NCI-H187 treated with DMSO at 0.1 percent for 48 hours (cell line): ENCODE measurements around the gene CDK2AP2.
"Not testable (repeated sequence)": the region's sequence is repeated elsewhere in the genome, so short reads cannot be mapped to it uniquely, and the experiment has no call there.

Experiments
- DNase-seq: peaks from one replicate; lab custom pipeline; 2025; lab: John Stamatoyannopoulos, UW

The CDK2AP2 gene

DNA sequence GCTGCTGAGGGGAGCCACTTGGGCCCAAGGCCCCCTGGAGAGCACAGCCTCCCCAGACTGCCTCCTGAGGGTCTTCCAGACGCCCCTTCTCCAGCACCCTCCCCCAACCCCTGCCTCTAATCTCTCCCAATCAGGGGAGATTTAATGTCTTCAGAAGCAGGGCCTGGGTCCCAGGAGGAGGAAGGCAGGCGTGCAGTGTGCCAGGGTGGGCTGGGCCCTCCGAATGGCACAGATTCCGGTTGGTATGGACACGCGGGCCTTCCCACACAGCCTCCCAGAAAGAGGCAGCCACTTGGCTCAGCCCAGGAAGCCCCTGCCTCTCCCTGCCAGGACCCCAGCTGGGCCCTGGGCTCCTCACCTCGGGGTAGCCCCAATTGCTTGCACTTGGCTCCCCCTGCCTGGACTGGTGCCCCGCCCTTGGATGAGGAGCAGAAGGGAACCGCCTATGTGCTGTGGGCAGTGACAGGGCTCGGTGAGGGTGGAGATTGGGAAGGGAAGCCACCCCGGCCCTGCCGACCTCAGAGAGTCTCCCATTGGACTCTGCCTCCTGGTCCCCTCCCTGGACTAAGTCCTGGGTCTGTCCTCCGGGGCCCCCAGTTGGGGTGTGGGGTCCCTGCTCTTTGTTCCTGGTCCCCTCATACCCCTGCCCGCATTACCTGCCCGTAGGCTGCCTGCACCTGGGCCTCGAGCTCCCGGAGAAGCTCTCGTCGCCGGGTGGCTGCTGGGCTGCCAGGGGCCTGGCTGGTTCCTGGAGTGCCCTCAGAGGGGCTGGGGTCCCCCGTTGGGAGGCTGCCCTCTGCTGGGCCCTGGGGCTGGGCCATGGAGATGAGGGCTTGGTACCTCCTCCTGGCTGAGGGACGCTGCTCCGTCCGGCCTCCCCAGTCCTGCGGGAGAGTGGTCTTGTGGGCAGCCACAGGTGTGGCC lies 15.9 kb upstream of the CDK2AP2 start:
- DNase-seq, result no peak

DNA sequence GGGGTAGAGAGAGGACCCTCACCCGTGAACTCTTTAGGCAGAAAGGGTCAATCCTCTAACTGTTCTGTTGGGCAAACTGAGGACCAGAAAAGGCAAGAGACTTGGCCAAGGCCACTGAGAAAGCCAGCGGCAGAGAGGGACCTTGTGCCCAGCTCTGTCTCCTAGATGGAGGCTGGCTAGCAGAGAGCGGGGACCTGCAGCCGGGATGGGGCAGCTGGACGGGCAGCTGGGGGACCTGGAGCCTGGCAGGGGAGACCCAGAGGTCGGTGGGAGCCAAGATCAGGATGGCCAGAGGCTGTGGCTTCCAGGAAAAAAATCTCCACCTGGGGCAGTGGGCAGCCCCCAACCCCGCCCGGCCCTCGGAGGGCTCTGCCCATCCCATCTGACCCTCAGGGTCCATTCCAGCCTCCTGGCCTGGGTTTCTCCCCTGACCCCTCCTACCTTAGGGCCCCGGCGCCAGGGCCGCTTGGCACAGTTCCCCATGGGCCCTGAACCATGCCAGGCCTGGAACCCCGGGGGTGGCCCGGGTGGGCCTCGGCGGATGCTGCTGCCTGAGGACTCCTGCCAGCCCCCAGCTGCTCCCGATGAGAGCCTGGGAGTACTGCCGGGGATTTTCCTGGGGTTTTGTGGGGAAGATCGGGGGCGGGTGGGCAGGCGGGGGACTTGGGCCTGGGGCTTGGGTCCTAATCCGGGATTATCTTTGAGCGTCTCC lies 15.0 kb upstream of the CDK2AP2 start, which contains the start of gene CABP2:
Gene CABP2 (minus strand): TSS at position 603 of the 712 bp plus-strand sequence. CDS start 120 bp downstream, at position 483.
- no peak for DNase-seq

DNA sequence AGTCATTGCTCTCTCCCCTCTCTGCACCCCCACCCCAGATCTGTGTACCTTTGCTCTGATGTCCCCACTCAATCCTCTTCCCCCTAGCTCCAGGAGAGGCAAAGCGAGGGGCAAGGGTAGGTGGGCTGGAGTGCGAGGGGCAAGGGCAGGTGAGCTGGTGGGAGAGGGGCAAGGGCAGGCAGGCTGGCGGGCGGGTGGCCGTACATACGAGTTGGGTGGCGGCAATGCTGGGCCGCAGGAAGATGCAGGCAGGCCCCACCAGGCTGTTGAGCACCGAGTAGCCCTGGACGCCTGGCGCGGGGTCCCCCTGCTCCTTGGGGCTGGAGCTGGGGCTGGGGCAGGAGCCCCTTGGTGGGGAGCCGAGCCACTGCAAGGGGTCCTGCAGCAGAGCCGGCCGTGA lies 14.4 kb upstream of the CDK2AP2 start:
- no peak for DNase-seq

DNA sequence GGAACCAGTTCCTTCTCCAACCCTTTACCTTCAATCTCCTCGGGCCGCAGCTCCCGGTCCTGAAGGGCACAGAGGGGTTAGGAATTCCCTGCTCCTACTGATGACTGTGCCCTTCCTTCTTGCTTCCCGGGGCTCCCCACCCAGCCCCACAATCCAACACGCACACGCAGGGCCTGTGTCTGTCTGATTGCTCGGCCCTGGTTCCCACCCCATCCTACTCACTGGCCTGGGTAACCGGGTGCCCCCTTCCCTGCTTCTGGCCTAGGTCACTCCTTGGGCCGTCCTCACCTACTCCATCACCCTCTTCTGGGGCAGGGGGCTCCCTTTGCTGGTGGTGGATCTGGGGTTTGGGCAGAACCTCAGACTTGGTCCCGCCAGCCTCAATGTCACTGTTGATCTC lies 14.0 kb upstream of the CDK2AP2 start:
- DNase-seq, result no peak

DNA sequence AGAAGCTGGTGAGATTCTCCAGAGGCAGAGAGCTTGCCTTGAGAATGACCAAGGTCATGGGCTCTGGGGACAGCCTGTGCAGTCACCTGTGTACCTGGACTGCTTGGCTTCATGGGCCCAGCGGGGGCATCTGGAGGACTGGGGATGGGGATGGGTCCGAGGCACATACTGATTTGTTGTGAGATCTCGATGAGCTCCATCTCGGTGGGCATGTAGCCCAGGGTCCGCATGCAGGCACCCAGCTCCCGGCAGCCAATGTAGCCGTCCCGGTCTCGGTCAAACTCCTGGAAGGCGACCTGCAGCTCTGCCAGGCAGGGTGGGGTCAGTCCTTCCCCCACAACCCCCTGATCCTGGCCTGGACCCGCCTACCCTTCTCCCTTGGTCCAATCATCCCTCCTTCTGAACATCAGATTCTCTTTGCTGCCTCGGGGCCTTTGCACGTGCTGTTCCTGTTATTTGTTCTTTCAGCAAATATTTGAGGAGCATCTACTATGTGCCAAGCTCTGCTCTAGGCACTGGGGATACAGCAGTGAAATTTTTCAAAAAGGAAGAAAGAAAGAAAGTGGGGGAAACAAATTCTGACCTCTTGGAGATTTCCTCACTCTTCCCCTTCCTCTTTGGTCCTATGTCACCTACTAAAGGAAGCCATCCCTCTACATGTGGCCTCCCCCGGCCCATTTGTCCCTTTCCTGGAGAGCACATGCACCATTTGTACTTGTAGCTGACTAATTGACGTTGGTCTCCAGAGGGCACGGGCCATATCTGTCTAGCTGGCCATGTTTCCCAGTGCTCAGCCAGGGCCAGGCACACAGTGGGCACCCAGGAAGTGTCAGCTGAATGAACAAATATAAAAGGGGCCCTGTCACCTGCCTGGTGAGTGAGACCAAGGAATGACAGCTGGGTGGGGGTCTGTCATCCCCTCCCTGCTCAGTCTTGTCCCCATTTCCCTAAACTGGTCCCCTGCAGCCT lies 13.2 kb upstream of the CDK2AP2 start:
- no peak for DNase-seq

DNA sequence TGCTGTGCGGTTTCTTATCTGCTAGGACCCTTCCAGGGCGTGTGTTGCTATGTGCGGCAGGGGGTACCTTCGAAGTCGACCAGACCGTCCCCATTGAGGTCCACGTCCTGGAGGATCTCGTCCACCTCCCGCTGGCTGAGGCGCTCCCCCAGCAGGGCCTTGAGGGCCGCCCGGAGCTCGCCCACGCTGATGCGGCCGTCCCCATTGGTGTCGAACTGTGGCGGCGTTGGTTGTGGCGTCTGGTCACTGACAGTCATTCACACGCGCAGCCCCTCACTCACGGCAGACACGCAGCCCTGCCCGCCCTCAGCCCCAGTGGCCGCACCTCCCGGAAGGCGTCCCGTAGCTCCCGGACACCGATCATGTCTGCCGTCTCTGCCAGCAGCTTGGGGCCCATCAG lies 11.8 kb upstream of the CDK2AP2 start:
- DNase-seq, result no peak

DNA sequence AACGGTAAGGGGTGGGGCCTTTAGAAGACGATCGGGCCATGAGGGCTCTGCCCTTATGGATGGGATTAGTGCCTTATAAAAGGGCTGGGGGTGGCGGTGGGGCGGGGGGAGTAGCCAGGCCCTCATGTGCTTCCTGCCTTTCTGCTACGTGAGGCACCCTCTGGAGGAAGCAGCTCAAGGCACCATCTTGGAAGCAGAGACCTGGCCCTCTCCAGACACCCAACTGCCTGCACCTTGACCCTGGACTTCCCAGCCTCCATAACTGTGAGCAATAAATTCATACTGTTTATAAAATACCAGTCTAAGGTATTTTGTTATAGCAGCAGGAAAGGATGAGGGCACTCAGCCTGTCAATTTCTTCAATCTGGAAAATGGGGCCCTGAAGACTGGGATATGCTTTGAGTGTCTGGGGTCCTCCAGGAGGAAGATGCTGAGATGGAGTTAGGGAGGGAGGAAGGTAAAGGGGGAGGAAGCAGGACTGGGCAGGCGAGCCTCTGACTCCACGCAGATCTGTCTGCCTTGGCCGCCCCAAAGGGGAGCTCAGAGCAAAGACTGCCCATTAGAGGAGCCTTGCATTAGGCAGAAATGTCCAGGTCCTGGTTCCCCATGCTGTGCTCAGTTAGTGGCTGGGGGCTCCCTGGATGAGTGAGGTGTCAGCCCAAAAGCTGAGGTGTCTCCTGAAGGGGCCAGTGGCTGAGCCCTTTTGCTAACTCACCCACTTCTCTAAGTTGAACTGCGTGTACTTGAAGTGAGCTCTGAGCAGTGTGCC lies 10.0 kb upstream of the CDK2AP2 start:
- DNase-seq, result no peak

DNA sequence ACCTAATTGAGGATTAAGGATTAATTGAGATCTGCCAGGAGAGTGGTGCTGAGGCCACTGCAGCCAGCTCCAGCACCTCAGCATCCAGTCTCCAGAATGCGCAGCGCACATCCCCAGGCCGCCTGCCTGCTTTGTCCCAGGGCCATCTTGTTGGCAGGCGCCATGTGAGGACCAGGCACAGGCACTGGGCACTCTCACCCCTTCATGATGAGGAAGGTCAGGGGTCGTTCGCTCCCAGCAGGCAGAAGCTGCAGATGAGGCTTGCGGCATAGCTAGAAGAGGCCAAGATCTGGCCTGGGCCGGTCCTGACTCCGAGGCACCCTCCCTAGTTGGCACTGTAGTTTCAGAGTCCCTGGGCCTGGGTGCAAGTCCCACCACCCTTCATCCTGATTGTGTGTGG lies 8.8 kb upstream of the CDK2AP2 start:
- no peak for DNase-seq

DNA sequence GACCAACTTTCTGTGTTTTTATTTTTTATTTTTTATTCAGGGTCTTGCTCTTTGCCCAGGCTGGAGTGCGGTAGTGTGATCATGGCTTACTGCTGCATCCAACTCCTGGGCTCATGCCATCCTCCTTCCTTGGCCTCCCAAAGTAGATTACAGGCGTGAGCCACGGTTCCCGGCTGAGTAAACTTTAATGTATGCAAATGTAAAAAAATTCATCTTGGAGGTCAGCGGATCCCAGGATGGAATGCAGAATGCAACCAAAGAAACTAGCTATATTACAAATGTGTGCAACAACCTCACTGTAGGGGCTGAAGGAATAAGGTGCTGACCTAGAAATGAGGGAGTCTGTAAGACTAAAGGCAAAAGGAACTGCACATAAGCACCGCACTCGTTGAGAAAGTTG lies 6.2 kb upstream of the CDK2AP2 start:
- no peak for DNase-seq

DNA sequence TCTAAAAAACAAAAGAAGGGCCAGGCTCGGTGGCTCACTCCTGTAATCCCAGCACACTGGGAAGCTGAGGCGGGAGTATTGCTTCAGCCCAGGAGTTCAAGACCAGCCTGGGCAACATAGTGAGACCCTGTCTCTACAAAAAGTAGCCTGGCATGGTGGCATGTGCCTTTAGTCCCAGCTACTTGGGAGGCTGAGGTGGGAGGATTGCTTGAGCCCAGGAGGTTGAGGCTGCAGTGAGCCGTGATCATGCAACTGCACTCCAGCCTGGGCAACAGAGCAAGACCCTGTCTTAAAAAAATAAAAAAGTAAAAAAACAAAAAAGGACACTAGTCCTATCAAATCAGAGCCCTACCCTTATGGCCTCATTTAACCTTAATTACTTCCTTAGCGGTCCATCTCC lies 3.6 kb upstream of the CDK2AP2 start:
- DNase-seq, result not testable (repeated sequence)

DNA sequence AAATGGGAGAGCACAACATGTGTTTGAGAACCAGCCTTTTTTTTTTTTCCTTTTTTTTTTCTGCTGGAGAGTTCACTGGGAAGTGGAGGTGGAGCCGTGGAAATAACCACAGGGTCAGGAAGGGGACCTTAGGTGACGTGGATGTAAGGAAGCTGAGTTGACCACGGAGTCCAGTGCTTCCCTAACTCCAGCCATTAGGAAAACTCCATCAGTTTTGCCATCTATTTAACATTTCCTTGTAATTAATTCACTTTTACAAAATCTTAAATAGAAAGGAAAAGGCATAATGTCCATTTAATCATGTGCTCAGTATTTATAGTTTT lies 2.0 kb upstream of the CDK2AP2 start:
- DNase-seq, result no peak

DNA sequence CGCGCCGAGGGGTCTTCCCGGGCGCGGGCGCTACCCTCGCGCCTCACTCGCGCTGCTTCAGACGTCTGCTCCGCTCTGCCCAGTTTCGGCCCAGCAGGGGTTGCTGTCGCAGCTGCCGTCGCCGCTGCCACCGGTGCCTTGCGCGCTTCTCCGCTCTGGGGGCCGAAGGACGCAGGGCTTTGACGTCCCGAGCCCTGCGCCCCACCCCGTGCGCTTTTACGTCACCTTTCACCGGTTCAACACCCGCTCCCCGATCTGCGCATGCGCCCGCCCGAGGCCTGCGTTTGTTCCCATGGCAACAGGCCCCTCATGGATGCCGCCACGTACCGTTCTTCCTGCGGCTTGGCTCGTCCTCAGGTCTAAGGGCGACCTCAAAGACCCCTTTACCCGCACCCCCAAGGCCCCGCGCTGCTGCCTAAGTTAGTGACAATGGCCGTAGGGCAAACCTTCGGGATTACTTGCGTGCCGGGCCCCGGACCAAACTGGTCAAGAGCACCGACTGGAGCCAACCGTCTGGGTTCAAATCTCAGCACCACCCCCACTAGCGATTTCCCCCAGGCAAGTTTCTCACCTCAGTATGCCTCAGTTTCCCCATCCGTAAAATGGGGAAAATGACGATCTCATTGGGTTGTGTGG lies 642 bp upstream of the CDK2AP2 start:
- peak; percentile 86 for DNase-seq

DNA sequence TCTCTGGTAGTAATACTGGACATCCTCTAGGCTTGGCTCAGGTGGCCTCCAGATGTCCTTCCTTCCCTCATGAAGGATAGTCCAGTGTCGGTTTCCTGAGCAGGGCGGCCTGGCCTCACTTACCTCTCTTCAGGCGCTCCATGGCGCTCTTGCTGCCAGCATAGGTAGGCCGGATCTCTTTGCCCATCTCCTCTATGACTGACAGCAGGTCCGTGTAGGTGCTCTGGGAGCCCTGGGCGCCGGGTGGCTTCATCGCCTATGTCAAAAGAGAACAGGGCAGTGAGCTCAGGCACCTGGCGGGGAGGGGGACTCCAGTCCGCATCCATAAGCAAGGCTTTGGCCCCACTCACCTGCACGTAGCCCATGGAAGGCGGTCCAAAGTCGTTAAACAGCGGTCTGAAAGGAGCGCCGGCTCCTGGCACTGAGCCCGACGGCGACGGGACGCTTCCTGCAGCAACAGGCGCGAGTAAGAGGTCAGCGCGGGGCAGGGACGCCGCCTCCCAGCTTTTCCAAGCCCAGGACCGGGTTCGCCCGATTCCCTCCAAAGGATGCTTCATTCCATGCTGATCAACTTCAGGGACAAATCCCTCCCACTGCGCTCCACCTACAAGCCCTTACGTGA lies 609 bp downstream of the CDK2AP2 start:
- DNase-seq, result no peak

DNA sequence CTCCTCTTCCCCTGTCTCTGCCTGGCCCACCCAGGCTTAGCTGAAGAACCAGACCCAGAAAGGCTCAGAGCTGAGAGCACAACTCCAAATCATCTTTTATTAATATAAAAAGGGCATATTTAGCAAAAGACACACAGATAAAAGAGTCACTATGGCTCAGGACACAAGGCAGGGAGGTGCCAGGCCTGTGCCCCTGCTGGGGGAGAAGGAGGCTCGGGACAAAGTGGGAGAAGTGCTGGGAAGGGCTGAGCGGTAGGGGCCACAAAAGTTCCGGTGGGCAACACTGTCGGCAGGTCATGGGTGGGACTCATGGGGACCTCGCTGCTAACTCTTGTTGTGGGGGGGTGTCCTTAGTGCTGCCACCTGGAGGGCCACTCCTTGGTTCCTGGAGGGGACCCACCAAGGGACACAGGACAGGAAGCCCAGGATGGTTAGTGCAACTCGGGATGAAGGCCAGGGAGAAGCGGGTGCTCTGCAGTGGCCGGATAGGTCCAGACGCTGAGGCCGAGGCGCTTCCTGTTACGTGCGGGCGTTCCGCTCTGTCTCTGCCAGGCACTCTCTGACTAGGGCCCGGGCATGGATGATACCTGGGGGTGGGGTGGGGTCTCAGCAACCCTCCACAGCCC lies 1.4 kb downstream of the CDK2AP2 start:
- DNase-seq, result no peak

DNA sequence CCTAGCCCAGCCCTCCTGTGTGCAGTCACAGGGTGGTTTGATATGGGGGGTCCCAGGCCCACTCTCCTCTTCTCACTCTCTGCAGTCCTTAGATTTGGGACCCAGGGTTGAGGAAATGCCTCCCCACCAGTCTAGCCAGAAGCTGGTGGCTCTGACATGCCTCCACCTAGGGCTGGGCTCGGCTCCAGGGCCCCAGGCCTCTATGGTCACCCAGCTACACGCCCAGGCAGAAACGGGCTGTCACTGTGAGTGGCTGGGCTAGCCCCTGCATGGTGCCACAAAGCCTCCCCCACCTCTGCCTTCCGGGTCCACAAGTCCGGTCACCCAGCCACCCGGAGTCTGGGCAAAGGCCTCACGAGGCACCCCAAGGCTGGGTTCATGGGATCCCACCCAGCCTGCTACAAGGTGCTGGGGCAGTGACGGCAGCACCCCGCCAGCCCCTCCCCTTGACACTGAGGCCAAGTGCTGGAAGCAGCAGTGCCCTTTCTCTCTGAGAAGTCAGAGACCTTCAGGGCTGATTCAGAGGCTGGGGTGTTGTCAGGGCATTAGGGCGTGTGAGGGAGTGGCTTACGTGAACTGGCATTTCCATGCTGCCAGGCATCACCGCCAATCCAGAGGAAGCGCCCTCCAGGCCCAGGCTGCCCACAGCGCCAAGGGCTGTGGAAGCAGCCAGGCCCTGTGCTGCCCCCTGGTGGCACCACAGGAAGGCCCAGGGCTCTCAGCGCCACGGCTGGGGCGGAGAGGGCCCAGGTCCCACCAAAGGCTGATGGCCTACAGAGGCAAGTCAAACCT lies 2.2 kb downstream of the CDK2AP2 start:
- DNase-seq, result no peak

DNA sequence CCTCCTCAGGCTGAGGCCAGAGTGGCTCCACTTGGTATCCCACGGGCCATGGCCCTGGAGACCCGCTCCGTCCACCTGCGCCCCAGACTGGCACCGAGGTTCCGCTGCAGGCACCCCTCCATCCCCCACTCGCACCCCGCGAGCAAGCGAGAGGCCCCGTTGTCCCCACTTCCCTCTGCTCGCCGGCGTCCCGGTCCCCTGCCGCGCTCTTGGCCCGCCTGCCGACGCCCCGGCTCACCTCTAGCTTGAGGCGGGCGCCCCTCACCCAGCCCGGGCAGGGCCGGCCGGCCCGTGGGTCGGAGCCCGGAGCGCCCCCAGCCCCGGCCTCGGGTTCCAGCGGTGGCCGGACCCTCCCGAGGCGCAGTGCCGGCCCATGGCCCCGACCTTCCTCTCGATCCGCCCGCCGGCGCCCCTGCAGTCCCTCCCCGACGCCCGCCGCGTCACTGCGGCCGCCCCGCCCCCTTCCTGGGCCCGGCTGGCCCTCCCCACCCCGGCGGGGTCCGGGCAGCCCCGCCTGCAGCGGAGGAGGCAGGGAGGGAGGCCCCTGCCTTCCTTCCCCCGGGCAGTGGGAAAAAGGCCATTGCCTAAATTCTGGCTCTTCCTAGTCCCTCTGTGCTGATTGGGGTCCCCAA lies 2.9 kb downstream of the CDK2AP2 start, which contains the start of gene PITPNM1:
Gene PITPNM1 (minus strand): TSS at position 414 of the 632 bp plus-strand sequence. CDS start 1,183 bp downstream, outside the sequence.
- no peak for DNase-seq

DNA sequence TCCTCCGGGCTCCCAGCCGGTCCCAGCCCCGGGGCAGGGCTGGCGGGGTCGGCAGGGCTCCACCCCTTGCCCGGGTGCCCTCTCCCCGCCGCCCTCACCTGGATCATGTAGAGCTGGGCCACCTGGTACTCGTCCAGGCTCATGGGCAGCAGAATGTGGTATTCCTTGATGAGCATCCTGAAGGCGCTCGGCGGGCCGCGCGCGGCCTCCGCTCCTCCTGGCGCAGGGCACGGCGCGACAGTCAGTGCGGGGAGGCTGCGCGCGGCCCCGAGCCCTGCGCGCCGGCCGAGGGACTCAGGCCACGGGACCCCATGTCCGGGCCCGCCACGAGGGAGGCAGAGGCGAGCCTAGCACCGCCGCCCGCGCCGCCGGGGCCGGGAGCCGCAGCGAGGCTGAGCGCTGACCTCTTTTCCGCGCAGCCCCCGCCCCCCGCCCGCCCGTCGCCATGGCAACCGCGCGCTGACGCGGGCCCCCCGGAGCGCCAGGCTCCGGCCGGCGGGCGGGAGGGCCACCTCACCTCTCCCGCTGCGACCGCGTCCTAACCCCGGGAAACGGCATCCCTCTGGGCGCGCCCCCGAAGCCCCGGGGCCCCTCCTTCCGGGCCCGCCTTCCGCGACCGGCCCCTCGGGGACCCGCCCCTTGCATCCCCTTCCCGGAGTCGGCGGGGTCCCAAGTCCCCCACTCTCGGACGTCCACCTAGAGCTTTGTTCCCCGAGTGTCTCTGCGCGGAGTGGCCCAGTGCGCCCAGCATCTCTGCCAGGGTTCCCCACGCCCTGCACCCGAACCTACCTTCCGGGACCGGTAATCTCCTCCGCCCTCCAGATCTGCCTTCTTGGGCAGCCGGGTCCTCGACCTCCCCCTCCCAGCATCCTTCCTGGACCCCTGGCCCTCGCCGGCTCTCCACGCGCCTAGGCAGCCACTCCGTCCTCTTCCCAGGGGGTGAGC lies 3.7 kb downstream of the CDK2AP2 start:
- DNase-seq, result no peak
